Trophoblast cell (in vitro differentiated cells and primary cell): Measurements from ENCODE around the gene ATP1A4.

ENCODE experiments used
- DNase-seq, 2 donors: peaks; one replicate each; pipeline ENCODE4 v3.0.0-alpha.2; 2016
- H2AFZ ChIP-seq: 2 replicates; pipeline ENCODE4 v1.6.1; 2013; ENCODE audit warnings: low read length, moderate library complexity, mild to moderate bottlenecking; ENCODE audit not compliant: insufficient read depth, poor library complexity
- H2AK5ac ChIP-seq: 2 replicates; pipeline ENCODE4 v1.6.1; 2013; ENCODE audit warnings: mild to moderate bottlenecking, low read length
- H2BK120ac ChIP-seq: 2 replicates; pipeline ENCODE4 v1.6.1; 2013; ENCODE audit warnings: low read length, mild to moderate bottlenecking, moderate library complexity; ENCODE audit not compliant: insufficient read depth, poor library complexity
- H2BK12ac ChIP-seq: 2 replicates; pipeline ENCODE4 v1.6.1; 2013; ENCODE audit warnings: mild to moderate bottlenecking, low read length, moderate library complexity
- H2BK5ac ChIP-seq: 2 replicates; pipeline ENCODE4 v1.6.1; 2013; ENCODE audit warnings: low read length, low read depth, moderate library complexity, mild to moderate bottlenecking; ENCODE audit not compliant: poor library complexity
- H3K14ac ChIP-seq: 2 replicates; pipeline ENCODE4 v1.6.1; 2013; ENCODE audit warnings: mild to moderate bottlenecking, low read length
- H3K18ac ChIP-seq: 2 replicates; pipeline ENCODE4 v1.6.1; 2013; ENCODE audit warnings: mild to moderate bottlenecking, low read length
- H3K23ac ChIP-seq: 2 replicates; pipeline ENCODE4 v1.6.1; 2013; ENCODE audit warnings: low read length
- H3K27ac ChIP-seq: 2 replicates; pipeline ENCODE4 v1.5.1; 2013; ENCODE audit warnings: low read depth, mild to moderate bottlenecking, inconsistent platforms, low read length, moderate library complexity
- H3K27me3 ChIP-seq: 2 replicates; pipeline ENCODE4 v1.6.1; 2013; ENCODE audit warnings: inconsistent platforms, mild to moderate bottlenecking, low read length, moderate library complexity; ENCODE audit not compliant: insufficient read depth
- H3K36me3 ChIP-seq, 2 experiments: 1 replicate in 1 of 2; 2 replicates in 1 of 2; pipeline ENCODE4 v1.6.1; 2013; ENCODE audit warnings: low read length in 2 of 2, mild to moderate bottlenecking in 2 of 2, moderate library complexity in 1 of 2; ENCODE audit not compliant: insufficient read depth in 2 of 2, control insufficient read depth in 1 of 2
- H3K4ac ChIP-seq: 2 replicates; pipeline ENCODE4 v1.6.1; 2013; ENCODE audit warnings: low read depth, mild to moderate bottlenecking, low read length, moderate library complexity
- H3K4me1 ChIP-seq, 2 experiments: 1 replicate in 1 of 2; 2 replicates in 1 of 2; pipeline ENCODE4 v1.6.1; 2013; ENCODE audit warnings: low read length in 2 of 2, mild to moderate bottlenecking in 2 of 2, moderate library complexity in 1 of 2; ENCODE audit not compliant: insufficient read depth in 2 of 2, control insufficient read depth in 1 of 2
- H3K4me2 ChIP-seq: 2 replicates; pipeline ENCODE4 v1.6.1; 2013; ENCODE audit warnings: inconsistent platforms, mild to moderate bottlenecking, low read length, moderate library complexity
- H3K4me3 ChIP-seq: 2 replicates; pipeline ENCODE4 v1.5.1; 2013; ENCODE audit warnings: mild to moderate bottlenecking, low read depth, low read length, inconsistent platforms
- H3K79me1 ChIP-seq: one replicate; pipeline ENCODE4 v1.6.1; 2013; ENCODE audit warnings: low read length
- H3K79me2 ChIP-seq: 2 replicates; pipeline ENCODE4 v1.6.1; 2013; ENCODE audit warnings: low read length, mild to moderate bottlenecking; ENCODE audit not compliant: control insufficient read depth, insufficient read depth, poor library complexity
- H3K9ac ChIP-seq: 2 replicates; pipeline ENCODE4 v1.6.1; 2013; ENCODE audit warnings: mild to moderate bottlenecking, low read length
- H3K9me3 ChIP-seq: 2 replicates; pipeline ENCODE4 v1.6.1; 2013; ENCODE audit warnings: low read depth, mild to moderate bottlenecking, control low read depth, inconsistent platforms, low read length; ENCODE audit not compliant: insufficient read depth
- H4K12ac ChIP-seq: 2 replicates; pipeline ENCODE4 v1.6.1; 2013; ENCODE audit warnings: low read depth, mild to moderate bottlenecking, low read length, moderate library complexity
- H4K8ac ChIP-seq: 2 replicates; pipeline ENCODE4 v1.6.1; 2013; ENCODE audit warnings: low read depth, mild to moderate bottlenecking, low read length, moderate library complexity
- H4K91ac ChIP-seq: one replicate; pipeline ENCODE4 v1.6.1; 2013; ENCODE audit warnings: low read depth, mild to moderate bottlenecking, low read length, moderate library complexity
- WGBS: extraction: QIAGEN DNeasy Blood & Tissue Kit; methylation state at CpG from one replicate; pipeline ENCODE4 v1.1.7; 2013; ENCODE audit warnings: missing lambda C conversion rate; ENCODE audit not compliant: insufficient read length, insufficient coverage; ENCODE audit errors: extremely low coverage; 5-methylcytosine and 5-hydroxymethylcytosine counted together

Gene ATP1A4

GRCh38 chr1:160204526-160205241, 53.3 kb downstream of the ATP1A4 start:
- peak in 1 of 2 donors; percentile 31 for DNase-seq
- Histone ChIP-seq H4K91ac (peak overlapping the region; percentile 80), H2AFZ (peak overlapping the region; percentile 56), H3K9ac (no peak overlapping the region), H3K4me2 (peak overlapping the region; percentile 56), H3K79me1 (peaks cover 22% of the 10 kb centered on the region), H3K4me3 (no peak overlapping the region), H2BK120ac (peak overlapping the region; percentile 74), H2AK5ac (peak overlapping the region; percentile 25), H3K23ac (no peak overlapping the region), H3K27ac (no peak overlapping the region), H3K18ac (peak overlapping the region; percentile 54), H4K8ac (peak overlapping the region; percentile 71), H3K4me1 (peaks cover 20 to 34% of the 10 kb centered on the region in 2 experiments), H3K4ac (peak overlapping the region; percentile 35), H2BK12ac (peak overlapping the region; percentile 81), H3K79me2 (peaks cover 13% of the 10 kb centered on the region), H3K9me3 (no peaks in the 10 kb centered on the region), H4K12ac (peak overlapping the region; percentile 51), H3K14ac (peak overlapping the region; percentile 51), H2BK5ac (peak overlapping the region; percentile 38), H3K27me3 (no peaks in the 10 kb centered on the region), H3K36me3 (peaks cover 23 to 27% of the 10 kb centered on the region in 2 experiments)
- WGBS, result no CpG with 5 or more reads among the region's 7 CpGs

GRCh38 chr1:160205242-160206035, 54.0 kb downstream of the ATP1A4 start, which contains the start of gene PEA15:
Gene PEA15 (plus strand): TSS chr1:160205384. CDS start chr1:160211545, 6,161 bp downstream.
- WGBS, result no CpG with 5 or more reads among the region's 76 CpGs
- peak; percentile 53 to 72 for DNase-seq
- Histone ChIP-seq H4K12ac (peak within 1 kb of the TSS; percentile 51), H3K14ac (peak within 1 kb of the TSS; percentile 99), H3K9ac (peak within 1 kb of the TSS; percentile 92), H4K91ac (peak within 1 kb of the TSS; percentile 83), H2BK5ac (peak within 1 kb of the TSS; percentile 92), H3K27me3 (no peaks in the 10 kb centered on the region), H3K4me2 (peak within 1 kb of the TSS; percentile 76), H3K36me3 (peaks cover 28 to 33% of the 10 kb centered on the region in 2 experiments), H4K8ac (peak within 1 kb of the TSS; percentile 93), H3K4ac (peak within 1 kb of the TSS; percentile 99), H3K9me3 (no peaks in the 10 kb centered on the region), H3K4me1 (peaks cover 20 to 36% of the 10 kb centered on the region in 2 experiments), H2BK120ac (peak within 1 kb of the TSS; percentile 95), H3K79me2 (peaks cover 13% of the 10 kb centered on the region), H2AK5ac (peak within 1 kb of the TSS; percentile 97), H3K23ac (no peak within 1 kb of the TSS), H3K79me1 (peaks cover 22% of the 10 kb centered on the region), H2BK12ac (peak within 1 kb of the TSS; percentile 81), H3K18ac (peak within 1 kb of the TSS; percentile 99), H2AFZ (peak within 1 kb of the TSS; percentile 91), H3K4me3 (peak within 1 kb of the TSS; percentile 87), H3K27ac (peak within 1 kb of the TSS; percentile 91)

- Histone ChIP-seq H3K4me3 (peak overlapping the region; percentile 87), H3K4ac (peak overlapping the region; percentile 11)
Measured at GRCh38 chr1:160206036-160206389, 54.6 kb downstream of the ATP1A4 start.

GRCh38 chr1:160206421-160207117, 55.2 kb downstream of the ATP1A4 start:
- Histone ChIP-seq H2AK5ac (no peak overlapping the region), H2AFZ (no peak overlapping the region), H3K18ac (peak overlapping the region; percentile 38), H3K36me3 (peaks cover 39 to 43% of the 10 kb centered on the region in 2 experiments), H3K79me1 (peaks cover 22% of the 10 kb centered on the region), H2BK12ac (peak overlapping the region; percentile 13), H2BK5ac (peak overlapping the region; percentile 92), H3K27me3 (no peaks in the 10 kb centered on the region), H3K14ac (no peak overlapping the region), H3K9ac (no peak overlapping the region), H4K8ac (no peak overlapping the region), H3K4ac (peak overlapping the region; percentile 68), H3K4me3 (no peak overlapping the region), H3K4me2 (peak overlapping the region; percentile 76), H3K79me2 (peaks cover 13% of the 10 kb centered on the region), H4K12ac (no peak overlapping the region), H2BK120ac (no peak overlapping the region), H3K4me1 (peaks cover 20 to 36% of the 10 kb centered on the region in 2 experiments), H3K23ac (no peak overlapping the region), H3K9me3 (no peaks in the 10 kb centered on the region), H3K27ac (peak overlapping the region; percentile 91), H4K91ac (peak overlapping the region; percentile 15)
- peak; percentile 70 to 77 for DNase-seq
- WGBS, result no CpG with 5 or more reads among the region's 9 CpGs

More at GRCh38 chr1:160206036-160206389, 54.6 kb downstream of the ATP1A4 start:
- peaks cover 20 to 36% of the 10 kb centered on the region in 2 experiments for H3K4me1 ChIP-seq
- H3K27me3 ChIP-seq, result no peaks in the 10 kb centered on the region
- H2BK12ac ChIP-seq, result no peak overlapping the region
- H3K36me3 ChIP-seq, result peaks cover 33 to 38% of the 10 kb centered on the region in 2 experiments
- DNase-seq, result peak; percentile 68 to 71
- H3K18ac ChIP-seq, result peak overlapping the region; percentile 99
- H3K79me1 ChIP-seq, result peaks cover 22% of the 10 kb centered on the region
- peak overlapping the region; percentile 91 for H3K27ac ChIP-seq
- H3K14ac ChIP-seq, result peak overlapping the region; percentile 99
- H2AK5ac ChIP-seq, result peak overlapping the region; percentile 0
- H3K4me2 ChIP-seq, result peak overlapping the region; percentile 76
- H4K91ac ChIP-seq, result peak overlapping the region; percentile 83
- H2AFZ ChIP-seq, result no peak overlapping the region
- no peak overlapping the region for H4K8ac ChIP-seq
- peaks cover 13% of the 10 kb centered on the region for H3K79me2 ChIP-seq
- H3K9me3 ChIP-seq, result no peaks in the 10 kb centered on the region
- H4K12ac ChIP-seq, result peak overlapping the region; percentile 49
- H2BK5ac ChIP-seq, result peak overlapping the region; percentile 92
- peak overlapping the region; percentile 92 for H3K9ac ChIP-seq
- WGBS, result no CpG with 5 or more reads among the region's 9 CpGs
- peak overlapping the region; percentile 7 for H2BK120ac ChIP-seq
- H3K23ac ChIP-seq, result no peak overlapping the region
